ENCODE measurements around the gene RASA4.
A peak's percentile ranks its signal among the peaks of the same experiment; 100 is the strongest.
"Not testable (repeated sequence)": the region's sequence is repeated elsewhere in the genome, so short reads cannot be mapped to it uniquely, and the experiment has no call there.

The RASA4 gene

GRCh38 chr7:102606848-102607247, 9.7 kb downstream of the RASA4 start:
- not testable (repeated sequence) for DNase-seq (ENCODE audit: low spot score)

DNA sequence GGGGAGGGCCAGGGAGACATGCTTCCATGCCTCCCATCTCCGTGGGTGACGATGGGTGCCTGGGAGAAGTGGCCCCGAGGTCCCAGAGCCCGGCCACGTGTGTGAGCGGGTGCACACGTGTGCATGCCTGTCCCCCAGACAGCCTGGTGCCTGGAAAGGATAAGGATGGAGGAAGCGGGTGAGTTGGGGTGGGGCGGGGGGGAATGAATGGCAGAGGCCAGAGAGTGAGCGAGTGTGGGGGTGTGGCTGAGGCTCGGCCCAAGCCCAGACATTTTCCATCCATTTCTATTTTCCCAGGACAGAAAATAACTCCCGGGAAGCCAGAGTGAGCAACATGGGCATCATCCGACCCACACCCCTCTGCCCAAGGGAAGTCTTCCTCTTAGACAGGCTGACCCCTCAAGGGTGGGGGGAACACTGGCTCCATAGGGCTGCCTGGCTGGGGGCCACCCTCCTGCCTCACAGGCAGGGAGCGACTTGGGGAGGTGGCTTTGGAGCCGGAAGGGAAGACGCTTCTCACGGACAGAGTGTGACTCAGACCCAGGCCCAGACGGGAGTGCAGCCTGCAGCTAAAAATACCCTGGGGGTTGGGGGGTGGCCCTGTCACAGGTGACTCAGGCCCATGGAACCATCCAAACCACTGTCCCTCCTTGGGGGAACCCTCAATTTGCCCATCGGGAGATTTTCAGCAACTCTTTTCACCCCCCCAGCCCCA, 12.0 kb downstream of the RASA4 start:
- DNase-seq (ENCODE audit: low spot score) = not testable (repeated sequence)

DNA sequence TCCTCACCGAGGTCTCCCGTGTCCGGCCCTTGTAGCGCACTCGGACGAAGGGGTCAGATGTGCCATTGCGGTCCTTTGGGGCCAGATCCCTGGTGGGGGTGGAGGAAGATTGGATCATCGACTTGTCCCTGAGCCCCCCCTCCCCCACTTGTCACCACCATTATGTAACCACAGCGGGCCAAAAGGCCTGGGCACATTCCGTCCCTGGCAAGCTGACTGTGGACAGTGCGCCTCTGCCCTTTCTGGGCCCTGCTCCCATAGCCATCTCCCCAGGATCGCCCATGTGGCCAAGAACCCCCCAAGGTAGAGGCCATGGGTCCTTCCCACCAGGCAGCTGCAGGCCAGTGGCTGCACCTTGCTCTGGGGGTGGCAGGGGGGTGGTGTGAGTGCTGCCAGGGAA, 14.2 kb downstream of the RASA4 start:
- not testable (repeated sequence) for DNase-seq (ENCODE audit: low spot score)

GRCh38 chr7:102599699-102600098, 16.9 kb downstream of the RASA4 start:
- DNase-seq (ENCODE audit: low spot score) = not testable (repeated sequence)

DNA sequence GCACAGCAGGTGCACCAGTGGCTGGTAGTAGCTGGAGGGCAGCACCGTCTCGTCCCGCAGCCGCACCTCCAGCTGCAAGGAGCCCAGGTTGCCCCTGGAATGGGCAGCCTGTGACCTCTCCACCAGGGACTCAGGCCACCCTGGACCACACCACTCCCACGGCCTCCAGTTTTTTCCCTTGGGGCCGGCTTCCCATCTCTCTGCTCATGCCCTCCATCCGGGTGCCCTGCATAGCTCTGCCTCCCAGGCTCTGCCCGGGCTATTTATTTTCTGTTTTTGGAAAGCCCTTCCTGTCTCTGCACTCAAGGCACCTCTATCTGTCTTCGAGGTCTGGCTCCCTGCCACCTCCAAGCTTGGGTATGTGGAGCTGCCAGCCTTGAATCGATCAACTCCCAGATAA, 20.5 kb downstream of the RASA4 start:
- not testable (repeated sequence) for DNase-seq (ENCODE audit: low spot score)

- DNase-seq (ENCODE audit: low spot score) = not testable (repeated sequence)
Observed at GRCh38 chr7:102593637-102594334, 22.8 kb downstream of the RASA4 start.

DNA sequence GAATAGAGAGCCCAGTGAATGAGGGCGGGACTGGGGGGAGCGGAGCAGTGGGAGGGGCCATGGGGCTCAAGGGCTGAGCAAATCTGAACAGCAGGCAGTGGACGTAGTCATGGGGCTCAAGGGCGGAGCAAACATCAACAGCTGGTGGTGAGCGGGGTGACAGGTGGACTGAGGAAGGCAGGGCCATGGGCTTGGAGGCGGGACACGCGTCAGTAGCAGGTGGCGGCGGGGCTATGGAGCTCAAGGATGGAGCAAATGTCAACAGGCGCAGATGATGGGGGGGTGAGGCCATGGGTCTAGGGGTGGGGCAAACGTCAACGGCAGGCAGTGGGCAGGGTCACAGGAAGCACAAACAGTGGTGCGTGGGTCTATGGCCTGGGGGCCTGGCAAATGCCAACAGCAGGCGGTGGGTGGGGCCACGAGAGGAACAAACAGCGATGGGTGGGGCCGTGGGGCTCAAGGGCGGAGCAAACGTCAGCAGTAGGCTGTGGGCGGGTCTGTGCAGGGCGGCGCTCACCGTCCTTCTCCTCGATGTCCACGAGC, 24.0 kb downstream of the RASA4 start:
- DNase-seq (ENCODE audit: low spot score) = not testable (repeated sequence)

DNA sequence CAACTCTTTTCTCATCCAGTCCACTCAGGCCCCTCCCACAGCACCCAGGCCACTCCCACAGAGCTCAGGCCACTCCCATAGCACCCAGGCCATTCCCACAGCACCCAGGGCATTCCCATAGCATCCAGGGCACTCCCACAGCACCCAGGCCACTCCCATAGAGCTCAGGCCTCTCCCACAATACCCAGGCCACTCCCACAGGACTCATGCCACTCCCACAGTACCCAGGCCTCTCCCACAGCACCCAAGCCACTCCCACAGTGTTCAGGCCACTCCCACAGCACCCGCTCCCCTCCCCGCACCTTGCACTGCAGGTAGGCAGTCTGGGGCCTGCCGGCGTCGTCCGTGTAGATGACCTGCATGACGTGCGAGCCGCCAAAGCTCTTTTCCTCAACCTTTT, 26.7 kb downstream of the RASA4 start:
- DNase-seq (ENCODE audit: low spot score) = not testable (repeated sequence)

DNA sequence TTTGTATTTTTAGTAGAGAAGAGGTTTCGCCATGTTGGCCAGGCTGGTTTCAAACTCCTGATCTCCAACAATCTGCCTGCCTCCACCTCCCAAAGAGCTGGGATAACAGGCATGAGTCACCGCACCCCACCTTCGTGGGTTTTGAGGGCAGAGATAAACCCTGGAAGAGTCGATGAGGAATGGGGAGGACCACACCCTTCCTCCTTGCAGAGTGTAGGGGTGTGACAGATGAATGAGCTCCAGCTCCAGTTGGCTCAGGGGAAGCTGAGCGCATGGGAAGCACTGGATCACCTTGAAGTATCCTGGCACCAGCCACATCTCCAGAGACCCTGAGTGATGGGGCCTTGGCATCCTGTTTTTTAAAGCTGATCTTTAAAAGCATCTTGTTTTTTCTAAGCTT, 33.1 kb downstream of the RASA4 start:
- not testable (repeated sequence) for DNase-seq (ENCODE audit: low spot score)

- DNase-seq (ENCODE audit: low spot score) = not testable (repeated sequence)
Observed at GRCh38 chr7:102581722-102582121, 34.8 kb downstream of the RASA4 start.

DNA sequence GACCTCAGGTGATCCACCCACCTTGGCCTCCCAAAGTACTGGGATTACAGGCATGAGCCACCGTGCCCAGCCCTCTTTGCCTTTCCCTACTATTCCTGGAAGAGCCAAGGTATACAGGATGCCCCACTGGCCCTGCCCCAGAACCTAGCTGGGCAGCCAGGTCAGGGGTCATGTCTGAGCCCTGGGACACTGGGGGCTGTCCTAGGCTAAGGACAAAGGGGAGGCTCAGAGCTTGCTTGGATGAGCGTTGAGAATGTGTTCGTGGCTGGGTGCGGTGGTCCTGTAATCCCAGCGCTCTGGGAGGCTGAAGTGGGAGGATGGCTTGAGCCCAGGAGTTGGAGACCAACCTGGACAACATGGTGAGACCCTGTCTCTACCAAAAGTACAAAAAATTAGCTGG, 38.1 kb downstream of the RASA4 start:
- DNase-seq (ENCODE audit: low spot score) = not testable (repeated sequence)

DNA sequence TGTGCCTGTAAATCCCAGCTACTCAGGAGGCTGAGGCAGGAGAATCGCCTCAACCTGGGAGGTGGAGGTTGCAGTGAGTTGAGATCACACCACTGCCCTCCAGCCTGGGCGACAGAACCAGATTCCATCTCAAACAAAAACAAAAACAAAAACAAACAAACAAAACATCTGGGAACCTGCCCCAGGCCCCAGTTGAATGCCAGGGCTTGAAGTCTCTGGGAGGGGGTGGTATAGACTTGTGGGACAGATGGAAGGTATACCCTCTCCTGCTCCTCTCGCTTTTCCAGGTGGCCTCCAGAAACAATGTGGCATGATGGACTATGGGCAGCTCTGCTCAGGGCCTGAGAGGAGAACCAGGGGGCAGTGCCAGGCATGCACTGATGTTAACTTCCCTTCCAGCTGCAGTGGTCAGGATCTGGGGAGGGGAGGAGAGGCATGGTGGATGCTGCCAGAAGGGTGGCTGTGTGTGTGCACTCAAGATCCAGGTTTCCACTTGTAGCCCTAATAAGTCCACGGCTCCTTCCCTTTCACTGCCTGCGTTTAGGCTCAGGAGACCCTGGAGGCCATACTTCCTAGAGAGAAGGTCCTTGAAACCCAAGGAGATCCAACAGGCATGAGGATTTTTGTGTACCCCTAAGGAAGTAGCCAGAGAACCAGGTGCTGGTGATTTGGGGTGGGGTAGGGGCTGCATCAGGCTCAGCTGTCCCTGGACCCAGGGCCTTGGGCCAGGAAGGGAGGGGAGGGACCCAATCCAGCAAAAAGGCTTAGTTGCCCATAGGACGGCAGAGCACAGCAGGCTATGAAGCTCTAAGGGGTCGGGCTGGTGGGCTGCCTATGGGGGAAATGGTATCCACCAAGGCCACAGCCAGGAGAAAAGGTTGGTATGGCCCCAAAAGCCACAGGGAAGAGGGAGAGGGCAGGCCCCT, 39.0 kb downstream of the RASA4 start:
- DNase-seq (ENCODE audit: low spot score) = not testable (repeated sequence)

DNA sequence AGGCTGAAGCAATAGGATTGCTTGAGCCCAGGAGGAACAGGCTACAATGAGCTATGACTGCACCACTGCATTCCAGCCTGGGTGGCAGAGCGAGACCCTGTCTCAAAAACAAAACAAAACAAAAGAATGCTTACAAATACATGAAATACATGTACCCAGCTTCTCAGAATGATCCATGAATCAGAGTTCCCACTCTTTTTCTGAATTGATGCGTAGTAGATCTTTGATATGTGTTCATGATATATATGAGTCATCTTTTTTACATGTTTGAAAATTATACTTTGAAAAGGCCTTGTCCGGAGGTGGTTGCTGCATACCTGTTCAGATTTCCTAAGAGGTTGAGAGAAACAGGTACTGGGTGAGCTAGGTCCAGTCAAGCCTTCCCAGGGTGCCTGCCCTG, 40.2 kb downstream of the RASA4 start:
- not testable (repeated sequence) for DNase-seq (ENCODE audit: low spot score)

DNA sequence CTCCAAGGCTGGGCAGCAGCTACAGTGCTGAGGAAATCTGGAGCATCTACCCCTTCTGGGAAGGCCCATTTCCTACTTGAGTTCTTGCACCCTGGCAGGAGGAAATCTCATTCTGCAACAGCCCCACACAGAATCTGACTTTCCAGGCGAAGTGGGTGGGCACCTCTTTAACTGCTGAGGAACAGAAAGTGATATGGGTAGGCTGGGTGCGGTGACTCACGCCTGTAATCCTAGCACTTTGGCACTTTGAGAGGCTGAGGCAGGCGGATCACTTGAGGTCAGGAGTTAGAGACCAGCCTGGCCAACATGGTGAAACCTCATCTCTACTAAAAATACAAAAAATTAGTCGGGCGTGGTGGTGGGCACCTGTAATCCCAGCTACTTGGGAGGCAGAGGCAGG, 41.9 kb downstream of the RASA4 start:
- not testable (repeated sequence) for DNase-seq (ENCODE audit: low spot score)

- peak; percentile 100 for DNase-seq (ENCODE audit: low spot score)
Observed at GRCh38 chr7:102572261-102573239, 44.0 kb downstream of the RASA4 start, which contains the start of gene POLR2J3. TSS of gene POLR2J3 (minus strand) at chr7:102572583. CDS start at chr7:102572521, 62 bp downstream.

DNA sequence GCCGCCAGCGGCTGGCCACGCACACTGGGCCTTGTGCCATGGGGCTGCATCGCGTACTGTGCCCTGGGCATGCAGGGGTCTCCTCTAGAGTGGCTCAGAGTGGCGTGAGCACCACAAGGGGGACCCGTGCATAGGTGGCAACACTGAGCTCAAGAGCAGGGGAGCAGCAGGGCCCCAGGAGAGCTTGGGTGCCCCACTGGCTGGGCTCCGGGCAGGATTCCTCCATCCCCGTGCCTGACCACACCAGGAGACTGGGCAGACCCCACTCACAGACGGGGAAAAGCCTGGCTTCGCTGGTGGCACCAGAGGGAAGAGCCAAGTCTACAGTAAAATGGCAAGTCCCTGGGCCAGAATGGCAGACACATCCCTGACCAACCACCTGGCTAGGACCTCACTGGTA, 47.9 kb downstream of the RASA4 start:
- not testable (repeated sequence) for DNase-seq (ENCODE audit: low spot score)

DNA sequence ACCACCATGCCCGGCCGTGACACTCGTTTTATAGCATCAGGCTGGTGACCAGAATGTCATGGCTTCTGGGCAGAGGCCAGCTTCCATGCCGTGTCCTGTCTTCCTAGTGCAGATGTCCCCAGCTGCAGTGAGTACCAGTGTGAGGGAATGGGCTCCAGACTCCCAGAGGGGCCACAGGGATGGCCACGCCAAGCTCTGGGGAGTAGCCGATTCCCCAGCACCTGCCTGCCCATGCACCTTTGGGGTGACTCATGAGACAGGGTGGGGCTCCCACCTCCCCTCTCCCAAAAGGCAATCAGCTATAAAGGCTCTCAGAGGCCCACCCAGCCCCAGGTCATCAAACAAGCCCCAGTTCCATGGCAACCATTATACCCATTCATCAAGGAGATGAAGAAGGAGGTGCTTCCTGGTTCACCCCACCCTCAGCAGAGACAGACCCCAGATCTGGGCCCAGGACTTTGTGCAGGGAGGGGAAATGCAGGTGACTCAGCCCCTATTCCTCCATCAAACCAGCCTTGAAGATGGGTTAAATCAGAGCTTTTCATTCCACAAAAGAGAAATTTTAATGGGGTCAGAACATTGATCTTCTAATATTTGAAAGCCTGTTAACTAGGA, 65.6 kb downstream of the RASA4 start, which contains the start of gene SPDYE2:
Gene SPDYE2 (plus strand): TSS at position 419 of the 615 bp plus-strand sequence. CDS start 2,030 bp downstream, outside the sequence.
- not testable (repeated sequence) for DNase-seq (ENCODE audit: low spot score)

DNA sequence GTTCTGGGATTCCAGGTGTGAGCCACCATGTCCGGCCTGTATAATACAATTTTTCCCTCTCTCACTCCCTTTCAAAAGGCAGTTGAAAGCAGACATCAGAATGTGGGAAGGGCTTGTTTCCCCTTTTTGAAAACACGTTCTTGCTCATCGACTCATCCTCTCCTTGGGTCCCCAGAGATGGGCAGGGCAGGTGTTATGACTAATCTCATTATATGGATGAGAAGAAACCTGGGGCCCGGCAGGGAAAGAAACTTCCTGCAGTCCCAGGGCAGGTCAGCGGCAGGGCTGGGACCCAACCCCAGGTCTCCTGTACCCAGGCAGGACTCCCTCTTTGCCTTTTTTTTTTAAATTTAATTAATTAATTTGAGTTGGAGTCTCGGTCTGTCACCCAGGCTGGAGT, 70.2 kb downstream of the RASA4 start:
- not testable (repeated sequence) for DNase-seq (ENCODE audit: low spot score)

GRCh38 chr7:102545288-102545687, 71.3 kb downstream of the RASA4 start:
- DNase-seq (ENCODE audit: low spot score) = not testable (repeated sequence)

DNA sequence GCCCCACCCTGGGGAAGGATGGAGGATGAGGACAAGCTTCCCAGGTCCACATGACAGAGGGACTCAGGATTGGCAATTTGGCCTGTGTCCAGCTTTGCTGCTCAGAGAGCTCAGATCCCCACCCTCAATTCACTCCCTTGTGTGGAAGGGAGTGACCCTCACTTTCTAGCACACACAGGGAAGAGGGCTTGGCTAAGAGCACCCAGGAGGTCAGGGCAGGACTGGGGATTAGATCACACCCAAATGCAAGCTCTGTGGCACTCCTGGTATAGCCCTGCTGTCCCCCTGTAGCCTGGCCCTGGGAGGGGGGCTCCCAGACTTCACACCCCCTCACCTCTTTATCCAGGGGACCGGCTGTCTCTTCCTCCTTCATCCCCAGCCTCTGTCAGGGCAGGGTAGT, 72.2 kb downstream of the RASA4 start:
- not testable (repeated sequence) for DNase-seq (ENCODE audit: low spot score)

All from activated CD4-positive, alpha-beta T cell treated with anti-CD3 and anti-CD28 coated beads, Interleukin-2, Interleukin-4, amounts not matched to agents 100 ng/mL and 50 ng/mL, durations not matched to agents 16 hours and 8 hours (primary cell).